KBM-7 (cell line): ENCODE results near the gene HLA-DMB.

Experiments used
- DNase-seq: peaks from one replicate; pipeline ENCODE4 v3.0.0-alpha.2; 2015
- in situ Hi-C: fragments of 300-500 bp; cut with MboI; formaldehyde crosslinking; loops from 2 replicates; pipeline ENCODE4 v1.14.3; 2020; ENCODE audit warnings: low sequenced_read_pairs, low pct_unique_long_range_greater_than_20kb, mixed read lengths

HLA-DMB gene

GRCh38 chr6:32933661-32934085 is 7.2 kb downstream of the HLA-DMB start:
- in situ Hi-C loops, result loop anchor here (10.0 kb wide), 1 partner anchor 49 kb away; no protein-coding TSS in a partner anchor
- DNase-seq, result peak; percentile 85

DNA sequence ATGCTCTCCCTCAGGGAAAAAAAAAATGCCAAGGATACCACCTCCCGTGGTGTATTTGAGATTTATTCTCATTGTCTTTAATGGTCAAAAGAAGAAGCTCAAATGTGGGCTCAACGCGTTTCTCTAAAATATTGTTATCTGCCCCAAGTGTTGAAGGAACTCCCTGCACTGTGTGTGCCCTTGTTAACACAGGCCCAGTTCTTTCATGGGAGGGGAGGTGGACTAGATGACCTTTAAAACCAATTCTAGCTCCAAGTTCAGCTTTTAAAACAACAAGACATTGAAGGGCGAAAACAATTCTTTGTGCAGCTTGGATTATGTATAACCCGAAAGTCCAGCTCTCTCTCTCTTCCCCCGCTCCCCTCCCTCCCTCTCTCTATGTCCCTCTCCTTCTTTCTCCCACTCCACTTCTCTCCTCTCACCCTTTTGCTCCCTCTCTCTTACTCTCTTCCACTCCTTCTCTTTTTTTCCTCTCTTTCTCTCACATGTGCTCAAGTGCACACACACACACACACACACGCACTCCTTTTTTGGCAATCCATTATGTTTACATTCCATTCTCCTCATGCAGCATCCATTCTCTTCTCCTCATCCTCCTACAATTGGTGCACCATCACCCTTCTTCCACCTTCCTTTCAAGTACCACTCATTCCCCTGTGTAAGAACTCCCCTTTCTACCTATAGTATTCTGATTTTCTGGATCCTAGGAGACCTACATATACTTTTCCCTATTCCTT is 8.5 kb downstream of the HLA-DMB start:
- in situ Hi-C loops, result loop anchor here (10.0 kb wide), 1 partner anchor 47 kb away; no protein-coding TSS in a partner anchor
- DNase-seq, result no peak

GRCh38 chr6:32931211-32931610 is 9.6 kb downstream of the HLA-DMB start:
- no peak for DNase-seq
- in situ Hi-C loops, result loop anchor here (10.0 kb wide), 1 partner anchor 46 kb away; no protein-coding TSS in a partner anchor

- in situ Hi-C loops, result no loop called here
- no peak for DNase-seq
Observed at GRCh38 chr6:32922083-32922482, 18.7 kb downstream of the HLA-DMB start.

- in situ Hi-C loops, result no loop called here
- peak; percentile 50 for DNase-seq
Observed at GRCh38 chr6:32920715-32921114, 20.1 kb downstream of the HLA-DMB start.

GRCh38 chr6:32912951-32913350 is 27.9 kb downstream of the HLA-DMB start:
- in situ Hi-C loops, result no loop called here
- no peak for DNase-seq

DNA sequence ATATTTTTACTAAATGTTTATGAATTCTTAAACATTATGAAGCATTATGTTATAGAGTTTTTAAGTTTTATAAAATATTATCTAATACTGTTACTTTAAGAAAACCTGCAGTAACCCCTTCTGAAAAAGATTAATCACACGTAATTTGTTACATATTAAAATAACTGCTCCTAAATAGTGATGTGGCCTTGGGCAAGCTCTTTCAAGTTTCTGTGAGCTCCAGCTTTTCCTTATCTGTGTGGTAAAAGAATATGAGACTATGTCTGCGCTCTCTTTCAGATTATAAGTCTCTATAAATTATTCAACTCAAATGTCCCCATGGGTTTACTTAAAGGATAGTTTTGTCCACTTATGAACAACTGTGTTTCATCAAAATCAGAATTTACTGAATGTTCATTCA is 31.9 kb downstream of the HLA-DMB start:
- DNase-seq, result no peak
- in situ Hi-C loops, result no loop called here

- in situ Hi-C loops, result no loop called here
Observed at GRCh38 chr6:32906539-32906938, 34.3 kb downstream of the HLA-DMB start.

GRCh38 chr6:32905078-32905477 is 35.8 kb downstream of the HLA-DMB start:
- DNase-seq, result no peak
- in situ Hi-C loops, result no loop called here

More at GRCh38 chr6:32906539-32906938, 34.3 kb downstream of the HLA-DMB start:
- DNase-seq, result no peak

DNA sequence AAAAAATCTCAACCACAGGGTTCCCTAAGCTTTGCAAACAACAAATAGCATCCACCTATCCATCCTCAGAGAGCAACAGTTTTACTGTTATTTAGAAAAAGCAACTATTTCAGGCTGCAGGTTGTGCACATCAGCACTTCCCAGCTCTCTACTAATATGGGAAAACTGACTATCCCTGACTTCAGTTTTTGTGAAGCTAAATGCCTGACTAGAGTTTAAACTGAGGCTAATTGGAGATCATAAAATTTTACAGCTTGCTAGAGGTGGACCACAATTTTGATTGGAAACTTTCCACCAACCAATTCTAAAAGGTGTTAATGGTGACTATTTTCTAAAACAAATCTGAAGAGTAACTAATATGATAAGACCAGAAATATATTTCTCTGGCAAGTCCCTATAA is 36.9 kb downstream of the HLA-DMB start:
- in situ Hi-C loops, result no loop called here

GRCh38 chr6:32895006-32895345 is 45.9 kb downstream of the HLA-DMB start:
- no peak for DNase-seq
- in situ Hi-C loops, result no loop called here

More for the DNA sequence above, 36.9 kb downstream of the HLA-DMB start:
- no peak for DNase-seq

- in situ Hi-C loops, result no loop called here
- DNase-seq, result peak; percentile 97
Observed at GRCh38 chr6:32894085-32895005, 46.5 kb downstream of the HLA-DMB start.

DNA sequence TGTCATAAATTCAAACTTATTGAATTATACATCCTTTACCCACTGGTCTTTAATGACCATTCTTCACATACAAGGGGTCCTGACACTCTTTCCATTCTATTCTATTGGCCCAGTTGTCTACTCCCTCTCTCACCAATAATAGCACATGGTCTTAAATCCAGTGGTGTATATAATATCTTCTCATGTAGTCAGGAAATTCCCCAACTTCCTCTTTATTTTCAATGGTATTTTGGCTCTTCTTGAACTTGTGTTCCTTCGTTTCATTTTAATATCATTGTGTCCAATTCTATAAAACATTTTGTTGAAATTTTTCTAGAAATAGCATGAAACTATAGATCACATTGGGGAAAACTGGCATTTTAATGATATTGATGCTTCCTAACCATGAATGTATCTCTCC is 50.0 kb downstream of the HLA-DMB start:
- peak; percentile 30 for DNase-seq
- in situ Hi-C loops, result no loop called here

- in situ Hi-C loops, result loop anchor here (10.0 kb wide), 1 partner anchor 45 kb away; no protein-coding TSS in a partner anchor
- DNase-seq, result no peak
Observed at GRCh38 chr6:32889533-32889932, 51.3 kb downstream of the HLA-DMB start.

DNA sequence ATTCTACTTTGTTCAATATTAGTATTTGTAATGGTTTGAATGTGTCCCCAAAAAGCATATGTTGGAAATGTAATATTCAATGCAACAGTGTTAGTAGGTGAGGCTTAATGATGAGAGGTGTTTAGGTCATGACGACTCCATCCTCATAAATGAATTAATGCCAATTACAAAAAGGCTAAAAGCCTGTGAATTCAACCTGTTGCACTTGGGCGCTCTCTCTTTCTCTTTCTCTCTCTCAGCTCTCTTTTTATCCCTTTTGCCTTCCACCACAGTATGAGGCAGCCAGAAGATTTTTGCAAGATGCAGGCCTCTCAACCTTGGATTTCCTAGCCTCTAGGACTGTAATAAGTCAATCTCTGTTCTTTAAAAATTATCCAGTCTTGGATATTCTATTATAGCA is 52.3 kb downstream of the HLA-DMB start:
- DNase-seq, result no peak
- in situ Hi-C loops, result loop anchor here (10.0 kb wide), 1 partner anchor 46 kb away; no protein-coding TSS in a partner anchor

DNA sequence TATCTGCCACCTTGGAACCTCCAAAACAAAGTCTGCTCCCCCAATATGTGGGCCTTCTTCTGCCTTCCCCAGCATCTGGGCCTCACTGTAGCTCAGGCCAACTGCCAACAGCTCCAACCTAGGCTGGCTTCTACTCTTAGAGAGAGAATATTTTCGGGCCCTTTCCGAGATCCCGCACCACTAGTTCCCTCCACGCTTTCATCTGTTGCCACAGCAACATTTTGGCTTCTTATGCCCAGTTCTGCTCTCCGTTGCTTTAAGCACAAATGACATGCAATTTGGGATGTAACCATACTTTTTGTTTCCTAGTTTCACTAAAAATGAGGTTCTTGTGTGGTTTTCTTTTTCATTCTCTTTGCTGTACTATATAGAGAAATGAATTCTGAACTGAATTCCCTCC is 53.2 kb downstream of the HLA-DMB start:
- in situ Hi-C loops, result loop anchor here (10.0 kb wide), 1 partner anchor 47 kb away; no protein-coding TSS in a partner anchor
- no peak for DNase-seq

DNA sequence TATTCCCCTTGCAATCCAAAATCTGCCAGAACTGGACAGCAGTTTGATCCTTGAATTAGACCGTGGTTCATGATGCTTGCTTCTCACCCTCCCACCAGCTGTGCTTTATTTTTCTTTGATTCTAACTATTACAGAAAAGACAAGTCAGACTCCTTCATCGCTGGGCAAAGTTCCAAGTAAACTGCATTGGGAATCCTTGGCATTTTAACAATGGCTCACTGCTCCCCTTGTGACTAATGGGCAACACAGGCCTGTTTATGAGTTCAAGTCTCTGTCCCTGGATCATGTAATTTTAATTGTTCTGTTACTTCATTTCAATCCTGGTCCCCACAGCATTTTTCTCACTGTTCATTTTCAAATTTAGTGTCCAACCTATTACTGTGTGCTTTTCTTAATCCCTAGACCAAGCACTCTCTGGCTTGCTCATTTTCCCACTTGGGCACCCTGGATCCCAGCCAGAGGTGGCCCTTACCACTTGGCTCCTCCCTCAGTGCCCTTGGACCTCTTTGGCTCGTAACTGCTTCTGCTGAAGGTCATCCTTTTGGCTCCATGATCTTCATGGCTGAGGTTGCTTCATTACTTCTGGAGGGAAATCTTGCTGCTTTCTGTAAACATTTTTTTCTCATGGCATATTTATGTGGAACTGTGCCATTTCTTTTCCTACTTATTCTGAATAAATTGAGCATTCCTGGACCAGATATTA is 54.0 kb downstream of the HLA-DMB start:
- in situ Hi-C loops, result loop anchor here (10.0 kb wide), 1 partner anchor 48 kb away; no protein-coding TSS in a partner anchor
- DNase-seq, result no peak

GRCh38 chr6:32885698-32886286 is 55.0 kb downstream of the HLA-DMB start:
- in situ Hi-C loops, result loop anchor here (10.0 kb wide), 1 partner anchor 49 kb away; no protein-coding TSS in a partner anchor
- peak; percentile 82 for DNase-seq
